HepG2 (cell line): ENCODE data around the gene HBM. TPM values are rescaled to one million over a fixed set of nuclear protein-coding genes. Genes with fewer than 3 reads are reported as not detected.

ENCODE experiments used
- CERS6 ChIP-seq: sonication (generic); formaldehyde crosslinking; IDR thresholded peaks from 2 replicates; pipeline ENCODE4 v1.5.0; 2020; ENCODE audit warnings: missing genetic modification reagents
- FOSL2 ChIP-seq: sonication (generic); formaldehyde crosslinking; IDR thresholded peaks from 2 replicates; pipeline ENCODE4 v1.4.0; 2020; ENCODE audit warnings: missing genetic modification reagents
- GZF1 ChIP-seq: sonication (generic); formaldehyde crosslinking; IDR thresholded peaks from 2 replicates; pipeline ENCODE4 v1.5.1; 2020; ENCODE audit warnings: mild to moderate bottlenecking, missing genetic modification reagents
- JARID2 ChIP-seq: sonication (generic); formaldehyde crosslinking; IDR thresholded peaks from 2 replicates; pipeline ENCODE4 v1.8.1; 2023; ENCODE audit warnings: missing genetic modification reagents, inconsistent platforms; ENCODE audit not compliant: insufficient replicate concordance
- JUND ChIP-seq: sonication (generic); formaldehyde crosslinking; IDR thresholded peaks from 2 replicates; pipeline ENCODE4 v1.8.0; 2022; ENCODE audit warnings: mild to moderate bottlenecking, missing genetic modification reagents
- MAZ ChIP-seq, 2 experiments: sonication (generic) in 1 of 2; formaldehyde crosslinking in 1 of 2; IDR thresholded peaks; 2 replicates each; pipeline versions ENCODE4 v1.5.0 to v1.6.1; 2012 to 2020; ENCODE audit warnings: low read depth in 2 of 2, mild to moderate bottlenecking in 2 of 2, borderline replicate concordance in 1 of 2, improper control_type of control experiment in 1 of 2, low read length in 1 of 2, missing genetic modification reagents in 1 of 2, moderate library complexity in 1 of 2
- PPARG ChIP-seq: conservative IDR thresholded peaks from 2 replicates; pipeline ENCODE4 v1.6.1; 2016; ENCODE audit warnings: missing biosample characterization, missing genetic modification reagents
- PRPF4 ChIP-seq: fragments of 200-400 bp; formaldehyde crosslinking; IDR thresholded peaks from 2 replicates; pipeline ENCODE4 v1.6.1; 2016; ENCODE audit warnings: low read length, low read depth; ENCODE audit not compliant: poor library complexity, severe bottlenecking
- SIN3A ChIP-seq: IDR thresholded peaks from 2 replicates; pipeline ENCODE4 v1.6.1; 2011; ENCODE audit warnings: low read depth, mild to moderate bottlenecking, control low read depth, low read length, borderline replicate concordance
- SIN3B ChIP-seq: fragments of 150-350 bp; IDR thresholded peaks from 2 replicates; pipeline ENCODE4 v1.6.1; 2014; ENCODE audit warnings: low read length
- TBX2 ChIP-seq: sonication (generic); formaldehyde crosslinking; IDR thresholded peaks from 2 replicates; pipeline ENCODE4 v1.5.0; 2020; ENCODE audit warnings: missing genetic modification reagents, mild to moderate bottlenecking, borderline replicate concordance
- TOPORS ChIP-seq: sonication (generic); formaldehyde crosslinking; IDR thresholded peaks from 2 replicates; pipeline ENCODE4 v1.8.0; 2023; ENCODE audit warnings: mild to moderate bottlenecking, missing genetic modification reagents
- ZBTB42 ChIP-seq: sonication (generic); formaldehyde crosslinking; IDR thresholded peaks from 2 replicates; pipeline ENCODE4 v1.5.0; 2020; ENCODE audit warnings: mild to moderate bottlenecking, missing genetic modification reagents
- ZFP91 ChIP-seq: sonication (generic); formaldehyde crosslinking; IDR thresholded peaks from 2 replicates; pipeline ENCODE4 v1.9.0; 2022; ENCODE audit warnings: missing genetic modification reagents, mild to moderate bottlenecking, borderline replicate concordance
- ZNF142 ChIP-seq: sonication (generic); formaldehyde crosslinking; IDR thresholded peaks from 2 replicates; pipeline ENCODE4 v1.4.0; 2020; ENCODE audit warnings: missing genetic modification reagents
- ZNF225 ChIP-seq: sonication (generic); formaldehyde crosslinking; IDR thresholded peaks from 2 replicates; pipeline ENCODE4 v1.4.0; 2020; ENCODE audit warnings: mild to moderate bottlenecking, missing genetic modification reagents
- ZNF496 ChIP-seq: sonication (generic); formaldehyde crosslinking; IDR thresholded peaks from 2 replicates; pipeline ENCODE4 v1.8.1; 2023; ENCODE audit warnings: mild to moderate bottlenecking, moderate library complexity, missing genetic modification reagents; ENCODE audit not compliant: insufficient replicate concordance
- ZNF501 ChIP-seq: sonication (generic); formaldehyde crosslinking; IDR thresholded peaks from 2 replicates; pipeline ENCODE4 v1.5.1; 2020; ENCODE audit warnings: mild to moderate bottlenecking, moderate library complexity, missing genetic modification reagents
- ZNF607 ChIP-seq: sonication (generic); formaldehyde crosslinking; IDR thresholded peaks from 2 replicates; pipeline ENCODE4 v1.5.1; 2020; ENCODE audit warnings: missing genetic modification reagents, mild to moderate bottlenecking, borderline replicate concordance
- ZNF614 ChIP-seq: IDR thresholded peaks from 2 replicates; pipeline ENCODE4 v1.6.1; 2018; ENCODE audit warnings: missing biosample characterization, missing genetic modification reagents, inconsistent platforms, borderline replicate concordance
- polyA plus RNA-seq, 8 experiments: library from polyadenylated mRNA; depleted of rRNA in 3 of 8; stranded (reverse) in 7 of 8; unstranded in 1 of 8; fragments of >200 nt; fragmentation: Illumina TruSeq in 4 of 8; extraction: Trizol in 4 of 8; gene quantifications; 2 replicates each; pipeline versions ENCODE4 v1.2.1 to v1.2.3, GENCODE V29; 2011 to 2016; ENCODE audit warnings: low read depth in 4 of 8, missing spikeins in 1 of 8, mixed read lengths in 1 of 8; ENCODE audit not compliant: insufficient read depth in 1 of 8
- total RNA-seq, 5 experiments: library from RNA; depleted of rRNA; stranded (reverse); fragments of >200 nt; fragmentation: Illumina TruSeq; extraction: Trizol; gene quantifications; 2 replicates each; pipeline ENCODE4 v1.2.3, GENCODE V29; 2016; ENCODE audit warnings: low read depth in 1 of 5

HBM gene
- total and polyA plus RNA-seq, 2 of the 13 experiments (the other 11 are each of a cell fraction or from before 2014, with no cell fraction given) = not detected

- TF ChIP-seq ZNF142 (peak; percentile 96), ZFP91 (CRISPR knock-in tag) (peak; percentile 95), ZNF496 (CRISPR knock-in tag) (peak; percentile 79), PPARG (peak; percentile 58), ZNF225 (CRISPR knock-in tag) (peak; percentile 90; the same call in 1 of the 2 replicates), FOSL2 (CRISPR knock-in tag) (no peak), SIN3B (no peak), ZNF614 (peak; percentile 80; the same call in 1 of the 2 replicates), ZBTB42 (CRISPR knock-in tag) (peak; percentile 98), MAZ (IDR thresholded peaks at IDR 0.05; ENCODE audit: borderline replicate concordance, low read depth, low read length) (0 out of 2 replicates have a peak, but pooled peaks have one; percentile 30), MAZ (CRISPR knock-in tag; IDR thresholded peaks at IDR 0.05; ENCODE audit: low read depth) (peak; percentile 98), PRPF4 (no peak), CERS6 (CRISPR knock-in tag) (peak; percentile 97), ZNF501 (CRISPR knock-in tag) (peak; percentile 98), JARID2 (CRISPR knock-in tag) (no peak), TOPORS (CRISPR knock-in tag) (peak; percentile 99), ZNF607 (peak; percentile 99), JUND (CRISPR knock-in tag) (peak; percentile 87), GZF1 (CRISPR knock-in tag) (peak; percentile 85; the same call in 1 of the 2 replicates), SIN3A (peak; percentile 61; the same call in 1 of the 2 replicates), TBX2 (peak; percentile 96)
These were observed 15.1 kb downstream of the HBM start (continued) for GRCh38 chr16:180681-181564.
